H9 (cell line): Measurements from ENCODE around the gene MED27. TPM values are rescaled to one million over a fixed set of nuclear protein-coding genes. Genes with fewer than 3 reads are reported as not detected.

Experiments
- DNase-seq: peaks from one replicate; pipeline ENCODE4 v3.0.0-alpha.2; 2017
- H2AFZ ChIP-seq: one replicate; pipeline ENCODE4 v1.6.1; 2013; ENCODE audit warnings: mild to moderate bottlenecking, low read length, control low read depth, moderate library complexity
- H2AK5ac ChIP-seq: 2 replicates; pipeline ENCODE4 v1.6.1; 2013; ENCODE audit warnings: low read length, control low read depth, mixed read lengths; ENCODE audit not compliant: insufficient read length
- H2BK120ac ChIP-seq: one replicate; pipeline ENCODE4 v1.6.1; 2013; ENCODE audit warnings: low read depth, mild to moderate bottlenecking, low read length, control low read depth, inconsistent platforms; ENCODE audit not compliant: poor library complexity, severe bottlenecking
- H2BK12ac ChIP-seq: 2 replicates; pipeline ENCODE4 v1.6.1; 2013; ENCODE audit warnings: low read length, control low read depth, mixed read lengths, low read depth; ENCODE audit not compliant: insufficient read length
- H2BK15ac ChIP-seq: 2 replicates; pipeline ENCODE4 v1.6.1; 2013; ENCODE audit warnings: low read depth, low read length, control low read depth
- H2BK20ac ChIP-seq: one replicate; pipeline ENCODE4 v1.6.1; 2013; ENCODE audit warnings: low read depth, mild to moderate bottlenecking, low read length, control low read depth, inconsistent platforms; ENCODE audit not compliant: poor library complexity, severe bottlenecking
- H2BK5ac ChIP-seq: 2 replicates; pipeline ENCODE4 v1.6.1; 2013; ENCODE audit warnings: low read length, control low read depth, mixed read lengths; ENCODE audit not compliant: insufficient read length
- H3K14ac ChIP-seq: 2 replicates; pipeline ENCODE4 v1.6.1; 2013; ENCODE audit warnings: low read length, control low read depth; ENCODE audit not compliant: insufficient read depth
- H3K18ac ChIP-seq: 2 replicates; pipeline ENCODE4 v1.6.1; 2013; ENCODE audit warnings: low read depth, mild to moderate bottlenecking, mixed read lengths, low read length, control low read depth; ENCODE audit not compliant: insufficient read length
- H3K23ac ChIP-seq: 2 replicates; pipeline ENCODE4 v1.6.1; 2013; ENCODE audit warnings: low read length, control low read depth, mixed read lengths, low read depth; ENCODE audit not compliant: insufficient read length
- H3K23me2 ChIP-seq: 2 replicates; pipeline ENCODE4 v1.6.1; 2013; ENCODE audit warnings: low read depth, mild to moderate bottlenecking, mixed read lengths, low read length, control low read depth; ENCODE audit not compliant: insufficient read length, poor library complexity, severe bottlenecking
- H3K27ac ChIP-seq: 2 replicates; pipeline ENCODE4 v1.5.1; 2013; ENCODE audit warnings: low read length, control low read depth, mixed read lengths, low read depth; ENCODE audit not compliant: insufficient read length
- H3K27me3 ChIP-seq: 2 replicates; pipeline ENCODE4 v1.6.1; 2013; ENCODE audit warnings: low read length, control low read depth, inconsistent platforms; ENCODE audit not compliant: insufficient read depth
- H3K4ac ChIP-seq: 2 replicates; pipeline ENCODE4 v1.6.1; 2013; ENCODE audit warnings: low read depth, mild to moderate bottlenecking, control low read depth, inconsistent platforms, low read length, moderate library complexity
- H3K4me1 ChIP-seq: 2 replicates; pipeline ENCODE4 v1.6.1; 2013; ENCODE audit warnings: low read length, control low read depth, inconsistent platforms; ENCODE audit not compliant: insufficient read depth
- H3K4me2 ChIP-seq: 2 replicates; pipeline ENCODE4 v1.6.1; 2013; ENCODE audit warnings: low read length, control low read depth, mixed read lengths; ENCODE audit not compliant: insufficient read length, insufficient read depth
- H3K56ac ChIP-seq: 2 replicates; pipeline ENCODE4 v1.6.1; 2013; ENCODE audit warnings: low read depth, mild to moderate bottlenecking, mixed read lengths, low read length, control low read depth; ENCODE audit not compliant: insufficient read length
- H3K79me1 ChIP-seq: 2 replicates; pipeline ENCODE4 v1.6.1; 2013; ENCODE audit warnings: low read depth, mild to moderate bottlenecking, moderate library complexity, low read length, control low read depth, inconsistent platforms; ENCODE audit not compliant: insufficient read depth, poor library complexity, severe bottlenecking
- H3K79me2 ChIP-seq: 2 replicates; pipeline ENCODE4 v1.6.1; 2013; ENCODE audit warnings: low read length, control low read depth, inconsistent platforms; ENCODE audit not compliant: insufficient read depth
- H3K9ac ChIP-seq: 2 replicates; pipeline ENCODE4 v1.6.1; 2013; ENCODE audit warnings: low read length, control low read depth, mixed read lengths; ENCODE audit not compliant: insufficient read length; ENCODE audit errors: extremely low read depth
- H3K9me3 ChIP-seq: one replicate; pipeline ENCODE4 v1.6.1; 2013; ENCODE audit warnings: low read depth, low read length, inconsistent platforms; ENCODE audit not compliant: control insufficient read depth
- H3T11ph ChIP-seq: one replicate; pipeline ENCODE4 v1.6.1; 2013; ENCODE audit warnings: mild to moderate bottlenecking, low read length, control low read depth, inconsistent platforms
- H4K20me1 ChIP-seq: one replicate; pipeline ENCODE4 v1.6.1; 2013; ENCODE audit not compliant: control insufficient read depth, insufficient read length, insufficient read depth
- H4K5ac ChIP-seq: 2 replicates; pipeline ENCODE4 v1.6.1; 2013; ENCODE audit warnings: low read depth, mild to moderate bottlenecking, mixed read lengths, low read length, control low read depth; ENCODE audit not compliant: insufficient read length
- H4K8ac ChIP-seq: replicated peaks from 2 replicates; pipeline ENCODE4 v1.6.1; 2013; ENCODE audit warnings: low read length, control low read depth, mixed read lengths, low read depth; ENCODE audit not compliant: insufficient read length
- H4K91ac ChIP-seq: 2 replicates; pipeline ENCODE4 v1.6.1; 2013; ENCODE audit warnings: low read depth, mild to moderate bottlenecking, moderate library complexity, mixed read lengths, low read length, control low read depth; ENCODE audit not compliant: insufficient read length
- H3K27ac Mint-ChIP-seq, 3 experiments: 2 replicates in 2 of 3; 3 replicates in 1 of 3; pipeline ENCODE4 v1.8.0; 2020 to 2021; ENCODE audit warnings: mixed read lengths in 3 of 3, mild to moderate bottlenecking in 1 of 3, moderate library complexity in 1 of 3
- H3K27me3 Mint-ChIP-seq: 2 replicates; pipeline ENCODE4 v1.8.0; 2021; ENCODE audit warnings: low read depth, mild to moderate bottlenecking, moderate library complexity, mixed read lengths
- H3K36me3 Mint-ChIP-seq, 3 experiments: 2 replicates in 2 of 3; 3 replicates in 1 of 3; pipeline ENCODE4 v1.8.0; 2020 to 2021; ENCODE audit warnings: low read depth in 3 of 3, mixed read lengths in 3 of 3; ENCODE audit not compliant: insufficient read depth in 1 of 3
- H3K4me1 Mint-ChIP-seq, 2 experiments: 2 replicates each; pipeline ENCODE4 v1.8.0; 2020; ENCODE audit warnings: mixed read lengths in 2 of 2
- H3K4me3 Mint-ChIP-seq, 2 experiments: 2 replicates in 1 of 2; 3 replicates in 1 of 2; pipeline ENCODE4 v1.8.0; 2020 to 2021; ENCODE audit warnings: mild to moderate bottlenecking in 2 of 2, mixed read lengths in 2 of 2, moderate library complexity in 1 of 2
- H3K9me3 Mint-ChIP-seq, 2 experiments: 2 replicates in 1 of 2; 3 replicates in 1 of 2; pipeline ENCODE4 v1.8.0; 2020; ENCODE audit warnings: mild to moderate bottlenecking in 2 of 2, mixed read lengths in 2 of 2, moderate library complexity in 1 of 2
- WGBS: extraction: QIAGEN DNeasy Blood & Tissue Kit; methylation state at CpG from one replicate; pipeline ENCODE4 v1.1.7; 2013; ENCODE audit warnings: missing lambda C conversion rate, low lambda C conversion rate, mixed read lengths; ENCODE audit not compliant: insufficient read length; ENCODE audit errors: extremely low coverage; 5-methylcytosine and 5-hydroxymethylcytosine counted together
- total RNA-seq: library from RNA; stranded (reverse); gene quantifications from 2 replicates; pipeline ENCODE4 v1.2.1, GENCODE V29; 2021
- TF ChIP-seq, protein P1 (sequence below): fragments of 200-600 bp; sonication (generic); conservative IDR thresholded peaks from 3 replicates; pipeline ENCODE4 v1.8.0; 2021; ENCODE audit warnings: antibody characterized with exemption, mild to moderate bottlenecking

Gene MED27
- total RNA-seq, 1 experiment from 2014 or later: 33.5 TPM

DNA sequence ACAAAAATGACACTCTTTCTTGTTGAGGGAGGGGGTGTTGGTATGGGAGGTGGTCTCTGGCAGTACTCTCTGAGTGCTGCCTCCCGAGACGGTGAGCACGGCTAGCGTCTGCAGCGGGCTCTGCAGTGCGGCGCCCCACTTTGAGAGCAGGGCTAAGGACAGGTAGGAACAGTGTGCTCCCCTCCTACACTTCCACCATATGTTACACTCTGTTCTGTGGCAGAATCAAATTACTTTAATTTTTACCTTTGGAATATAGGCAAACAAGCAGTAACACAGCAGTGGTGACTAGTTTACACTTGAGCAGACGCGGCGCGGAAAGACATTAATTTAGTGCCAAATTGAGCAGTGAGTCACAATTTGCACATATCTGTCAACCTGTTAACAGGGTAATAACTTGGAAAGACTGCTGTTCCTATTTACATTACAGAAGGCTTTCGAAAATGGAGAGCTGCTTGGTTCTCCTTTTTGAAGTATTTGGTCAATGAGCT lies 136.3 kb downstream of the MED27 start:
- WGBS: no CpG with 5 or more reads among the region's 12 CpGs
- Histone ChIP-seq H3K79me2 (no peaks in the 10 kb centered on the region), H2BK15ac (no peak overlapping the region), H3K18ac (no peak overlapping the region), H3K4ac (no peak overlapping the region), H3K56ac (no peak overlapping the region), H4K20me1 (no peaks in the 10 kb centered on the region), H3T11ph (no peak overlapping the region), H2BK12ac (no peak overlapping the region), H2BK5ac (no peak overlapping the region), H2BK120ac (no peak overlapping the region), H2AK5ac (no peak overlapping the region), H4K8ac (no peak overlapping the region), H3K4me1 (peaks cover 16% of the 10 kb centered on the region), H3K23me2 (no peaks in the 10 kb centered on the region), H3K9me3 (no peaks in the 10 kb centered on the region), H2AFZ (no peak overlapping the region), H4K5ac (no peak overlapping the region), H3K9ac (no peak overlapping the region), H3K23ac (no peak overlapping the region), H4K91ac (no peak overlapping the region), H3K14ac (no peak overlapping the region), H3K27me3 (no peaks in the 10 kb centered on the region), H3K4me2 (no peak overlapping the region), H3K27ac (no peak overlapping the region), H3K79me1 (no peaks in the 10 kb centered on the region), H2BK20ac (no peak overlapping the region)
- no peak for DNase-seq
- Mint-ChIP-seq H3K36me3 (peaks cover 0 to 5% (median 4%) of the 10 kb centered on the region in 3 experiments; a peak in 2 of 7 replicates), H3K27me3 (no peaks in the 10 kb centered on the region), H3K4me1 (peaks cover 22 to 28% of the 10 kb centered on the region in 2 experiments), H3K27ac (peak overlapping the region; percentile 84 to 95 (median 86)), H3K4me3 (no peak overlapping the region; a peak in 2 of 5 replicates), H3K9me3 (no peaks in the 10 kb centered on the region)
- TF ChIP-seq, protein P1, sequence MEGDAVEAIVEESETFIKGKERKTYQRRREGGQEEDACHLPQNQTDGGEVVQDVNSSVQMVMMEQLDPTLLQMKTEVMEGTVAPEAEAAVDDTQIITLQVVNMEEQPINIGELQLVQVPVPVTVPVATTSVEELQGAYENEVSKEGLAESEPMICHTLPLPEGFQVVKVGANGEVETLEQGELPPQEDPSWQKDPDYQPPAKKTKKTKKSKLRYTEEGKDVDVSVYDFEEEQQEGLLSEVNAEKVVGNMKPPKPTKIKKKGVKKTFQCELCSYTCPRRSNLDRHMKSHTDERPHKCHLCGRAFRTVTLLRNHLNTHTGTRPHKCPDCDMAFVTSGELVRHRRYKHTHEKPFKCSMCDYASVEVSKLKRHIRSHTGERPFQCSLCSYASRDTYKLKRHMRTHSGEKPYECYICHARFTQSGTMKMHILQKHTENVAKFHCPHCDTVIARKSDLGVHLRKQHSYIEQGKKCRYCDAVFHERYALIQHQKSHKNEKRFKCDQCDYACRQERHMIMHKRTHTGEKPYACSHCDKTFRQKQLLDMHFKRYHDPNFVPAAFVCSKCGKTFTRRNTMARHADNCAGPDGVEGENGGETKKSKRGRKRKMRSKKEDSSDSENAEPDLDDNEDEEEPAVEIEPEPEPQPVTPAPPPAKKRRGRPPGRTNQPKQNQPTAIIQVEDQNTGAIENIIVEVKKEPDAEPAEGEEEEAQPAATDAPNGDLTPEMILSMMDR: no peak
